ENCODE results near the gene RSAD1. TPM values are rescaled to one million over a fixed set of nuclear protein-coding genes. Genes with fewer than 3 reads are reported as not detected.

RSAD1 gene
- total and polyA plus RNA-seq, 8 donors = 20.1 to 49.4 (median 33.6) TPM

DNA sequence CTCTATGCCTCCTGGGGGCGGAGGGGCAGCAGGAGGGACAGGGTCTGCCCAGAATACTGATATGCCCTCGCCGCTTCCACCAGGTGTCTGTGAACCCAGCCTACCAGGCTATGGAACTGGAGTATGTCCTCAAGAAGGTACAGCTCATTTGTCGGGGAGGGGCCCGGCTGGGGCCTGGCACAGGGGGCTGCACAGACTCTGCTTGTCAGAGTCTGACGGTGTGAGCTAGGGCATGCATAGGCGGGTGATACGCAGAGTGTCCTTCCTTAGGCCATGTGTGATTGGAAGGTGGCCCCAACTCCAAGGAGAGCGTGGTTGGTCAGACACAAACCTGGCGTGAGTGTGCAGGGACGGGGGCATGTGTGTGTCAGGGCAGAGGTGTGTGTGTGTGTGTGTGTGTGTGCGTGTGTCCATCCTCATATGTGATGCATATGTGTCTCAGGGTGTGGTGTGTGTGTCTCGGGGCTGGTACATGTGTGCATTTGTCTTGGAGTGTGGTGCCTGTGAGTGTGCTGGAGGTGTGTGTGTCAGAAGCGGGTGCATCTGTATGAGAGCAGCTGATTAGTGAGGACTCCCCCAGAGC is 17.0 kb upstream of the RSAD1 start:
- FAIRE-seq = no peak
- 85 to 87% methylated on average over 14 of the region's 14 CpGs for WGBS, 2 donors
- Histone ChIP-seq H3K9me3 (no peaks in the 10 kb centered on the region), H3K36me3 (no peaks in the 10 kb centered on the region), H3K27me3 (no peaks in the 10 kb centered on the region), H3K4me3 (no peak overlapping the region), H3K27ac (no peak overlapping the region), H3K4me1 (no peaks in the 10 kb centered on the region)
- intact Hi-C loops (cut with DNase I) = no loop called here
- no peak for ATAC-seq
- peak in 1 of 6 donors; percentile 4 for DNase-seq
- TF ChIP-seq CTCF (IDR thresholded peaks at IDR 0.05) = no peak

DNA sequence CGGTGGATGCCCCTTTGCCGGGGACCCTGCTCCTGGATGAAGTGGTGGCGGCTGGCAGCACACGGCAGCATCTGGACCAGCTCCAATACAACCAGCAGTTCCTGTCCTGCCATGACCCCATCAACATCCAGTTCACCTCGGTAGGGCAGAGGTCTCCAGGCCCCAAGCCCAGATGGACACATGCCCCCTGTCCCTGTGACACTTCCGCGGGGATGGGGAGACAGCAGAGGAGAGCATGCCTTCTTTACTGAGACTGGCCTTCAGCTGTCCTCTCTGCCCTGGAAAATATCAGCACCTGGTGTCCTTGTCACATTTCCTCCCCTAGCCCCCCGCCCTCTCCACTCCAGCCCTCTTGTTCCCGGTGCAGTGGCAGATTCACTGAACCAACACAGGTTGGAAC is 16.2 kb upstream of the RSAD1 start:
- FAIRE-seq = no peak
- DNase-seq = peak in 1 of 6 donors; percentile 19
- Histone ChIP-seq H3K4me3 (no peak overlapping the region), H3K4me1 (no peaks in the 10 kb centered on the region), H3K27ac (no peak overlapping the region), H3K36me3 (no peaks in the 10 kb centered on the region), H3K9me3 (no peaks in the 10 kb centered on the region), H3K27me3 (no peaks in the 10 kb centered on the region)
- TF ChIP-seq CTCF (IDR thresholded peaks at IDR 0.05) = no peak
- 37 to 53% methylated on average over 9 of the region's 9 CpGs for WGBS, 2 donors
- intact Hi-C loops (cut with DNase I) = no loop called here
- peak in 1 of 4 donors; percentile 6 for ATAC-seq

GRCh38 chr17:50464121-50464520 is 14.5 kb upstream of the RSAD1 start:
- FAIRE-seq (no peak), ATAC-seq (no peak), DNase-seq (no peak)
- intact Hi-C loops (cut with DNase I) = no loop called here
- H3K4me3 ChIP-seq = no peak overlapping the region
- H3K27ac ChIP-seq = no peak overlapping the region
- TF ChIP-seq CTCF (IDR thresholded peaks at IDR 0.05) = no peak
- H3K36me3 ChIP-seq = no peaks in the 10 kb centered on the region
- no peaks in the 10 kb centered on the region for H3K4me1 ChIP-seq
- H3K9me3 ChIP-seq = no peaks in the 10 kb centered on the region
- 93 to 94% methylated on average over 3 of the region's 3 CpGs for WGBS, 2 donors
- H3K27me3 ChIP-seq = no peaks in the 10 kb centered on the region

DNA sequence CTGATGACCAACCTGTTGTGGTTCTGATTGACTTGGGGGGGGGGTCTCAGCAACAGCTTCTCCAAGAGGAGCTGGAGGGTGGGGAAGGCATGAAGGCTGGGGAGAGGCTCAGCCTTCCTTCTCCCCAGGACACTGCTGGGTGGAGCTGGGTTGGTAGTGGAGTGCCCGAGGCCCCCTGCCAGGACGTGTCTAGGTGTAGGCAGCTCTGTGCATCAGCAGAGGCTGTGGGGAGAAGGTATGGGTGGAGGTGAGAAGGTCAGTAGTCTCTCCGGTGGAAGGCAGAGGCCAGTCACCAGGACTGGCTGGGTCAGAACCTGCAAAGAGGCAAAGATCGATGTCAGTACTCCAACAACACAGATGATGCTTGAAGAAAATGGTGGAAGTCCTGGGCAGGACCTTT is 13.9 kb upstream of the RSAD1 start:
- no peaks in the 10 kb centered on the region for H3K9me3 ChIP-seq
- no peak overlapping the region for H3K4me3 ChIP-seq
- FAIRE-seq = no peak
- H3K27ac ChIP-seq = no peak overlapping the region
- peak in 1 of 6 donors; percentile 20 for DNase-seq
- no peaks in the 10 kb centered on the region for H3K27me3 ChIP-seq
- no peak for TF ChIP-seq CTCF (IDR thresholded peaks at IDR 0.05)
- H3K36me3 ChIP-seq = no peaks in the 10 kb centered on the region
- ATAC-seq = no peak
- WGBS, 2 donors = 77 to 83% methylated on average over 4 of the region's 4 CpGs
- H3K4me1 ChIP-seq = no peaks in the 10 kb centered on the region
- intact Hi-C loops (cut with DNase I) = no loop called here

DNA sequence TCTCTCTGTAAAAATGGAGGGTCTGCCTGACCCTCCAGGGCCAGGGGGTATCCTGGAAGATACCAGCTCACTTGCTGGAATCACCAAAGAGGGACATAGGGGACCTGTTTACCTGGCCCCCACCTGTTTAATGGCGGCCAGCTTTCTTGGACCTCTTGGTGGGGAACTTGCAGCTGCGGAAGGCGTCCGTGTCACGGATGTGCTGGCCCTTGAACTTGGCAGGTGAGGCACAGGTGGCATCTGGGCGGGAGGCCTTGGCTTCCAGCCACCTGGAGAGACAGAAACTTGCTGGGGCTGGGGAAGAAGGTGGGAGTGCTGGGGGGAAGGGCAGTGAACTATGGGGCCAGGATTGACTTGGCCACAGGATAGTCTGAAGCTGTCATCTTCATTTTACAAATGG is 13.5 kb upstream of the RSAD1 start:
- no peak for TF ChIP-seq CTCF (IDR thresholded peaks at IDR 0.05)
- WGBS, 2 donors = 63 to 71% methylated on average over 6 of the region's 6 CpGs

More for the DNA sequence above, 13.5 kb upstream of the RSAD1 start:
- H3K27me3 ChIP-seq = no peaks in the 10 kb centered on the region
- H3K9me3 ChIP-seq = no peaks in the 10 kb centered on the region
- H3K4me3 ChIP-seq = no peak overlapping the region
- H3K36me3 ChIP-seq = no peaks in the 10 kb centered on the region
- H3K27ac ChIP-seq = no peak overlapping the region
- FAIRE-seq = no peak
- intact Hi-C loops (cut with DNase I) = no loop called here
- no peak for ATAC-seq
- H3K4me1 ChIP-seq = no peaks in the 10 kb centered on the region
- peak in 1 of 6 donors; percentile 33 for DNase-seq
